ENCODE measurements around the gene RABGGTB.

- no peak for TF ChIP-seq EZH2 (IDR thresholded peaks at IDR 0.05; ENCODE audit: insufficient read depth, poor library complexity, severe bottlenecking)
- TF ChIP-seq EZH2phosphoT487 (IDR thresholded peaks at IDR 0.05; ENCODE audit: insufficient read depth, low read depth) = no peak
Observed at GRCh38 chr1:75795703-75796193, 9.7 kb downstream of the RABGGTB start.
